Measurements from ENCODE around the gene NUDT14.

The NUDT14 gene

GRCh38 chr14:105158794-105159193 is 22.3 kb downstream of the NUDT14 start:
- no peak for DNase-seq (ENCODE audit: low read depth)

GRCh38 chr14:105157872-105158271 is 23.2 kb downstream of the NUDT14 start:
- no peak for DNase-seq (ENCODE audit: low read depth)

- no peak for DNase-seq (ENCODE audit: low read depth)
Observed at GRCh38 chr14:105156414-105157375, 24.4 kb downstream of the NUDT14 start.

- DNase-seq (ENCODE audit: low read depth), result no peak
Observed at GRCh38 chr14:105155681-105156413, 25.3 kb downstream of the NUDT14 start.

- DNase-seq (ENCODE audit: low read depth), result no peak
Observed at GRCh38 chr14:105155071-105155651, 26.0 kb downstream of the NUDT14 start.

DNA sequence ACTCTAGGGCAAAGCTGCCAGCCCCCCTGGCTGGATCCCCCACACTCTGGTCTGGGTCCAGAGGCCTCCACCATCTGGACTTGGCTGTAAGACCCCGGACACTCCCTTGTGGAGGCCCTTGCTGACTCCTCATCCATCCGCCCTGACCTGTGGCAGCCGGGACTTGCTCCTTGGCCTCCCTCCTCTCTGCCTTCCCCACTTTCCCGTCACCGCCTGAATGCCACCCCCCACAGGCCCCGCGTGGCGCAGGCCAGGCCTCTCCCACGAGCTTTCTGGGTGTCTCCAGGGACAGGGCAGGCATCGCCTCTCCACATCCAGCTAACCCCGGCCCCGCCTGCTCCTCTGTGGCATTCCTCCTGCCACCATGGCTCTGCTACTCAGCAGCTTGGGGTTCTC is 26.6 kb downstream of the NUDT14 start:
- no peak for DNase-seq (ENCODE audit: low read depth)

DNA sequence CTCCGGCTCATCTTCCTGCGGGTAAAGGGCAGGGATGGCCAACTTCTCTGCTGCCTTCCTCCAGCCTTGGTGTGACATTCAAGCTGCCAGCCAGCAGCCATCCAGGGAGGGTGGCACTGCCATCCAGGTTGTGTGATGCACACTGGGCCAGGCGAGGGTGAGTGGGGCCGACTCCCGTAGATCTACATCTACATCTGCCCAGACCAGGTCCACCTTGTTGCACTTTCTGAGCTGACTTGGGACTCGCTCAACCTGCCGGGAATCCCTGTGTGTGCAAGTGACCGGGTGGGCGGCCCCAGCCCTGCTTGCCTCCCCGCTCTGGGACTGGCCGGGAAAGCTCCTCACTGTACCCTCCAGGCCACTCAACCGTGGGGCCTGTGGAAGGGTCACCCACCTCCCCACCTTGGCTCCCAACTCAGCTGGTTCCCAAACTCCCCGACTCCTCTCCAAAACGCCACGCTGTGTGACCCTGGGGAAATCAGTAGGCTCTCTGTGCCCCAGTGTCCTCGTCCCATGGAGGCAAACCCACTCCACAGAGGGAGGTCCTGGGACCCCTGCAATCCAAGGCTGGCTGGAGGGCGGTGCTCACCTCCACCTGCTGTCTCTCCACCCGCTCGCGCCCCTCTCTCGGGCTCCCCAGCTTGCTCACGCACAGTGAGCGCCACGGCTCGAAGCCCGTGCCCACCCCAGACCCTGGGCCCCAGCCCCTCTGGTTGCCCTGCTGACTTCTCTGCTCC is 27.2 kb downstream of the NUDT14 start:
- no peak for DNase-seq (ENCODE audit: low read depth)

- no peak for DNase-seq (ENCODE audit: low read depth)
Observed at GRCh38 chr14:105153331-105153731, 27.8 kb downstream of the NUDT14 start.

- no peak for DNase-seq (ENCODE audit: low read depth)
Observed at GRCh38 chr14:105152794-105153241, 28.3 kb downstream of the NUDT14 start.

GRCh38 chr14:105151838-105152793 is 29.0 kb downstream of the NUDT14 start:
- DNase-seq (ENCODE audit: low read depth), result no peak

DNA sequence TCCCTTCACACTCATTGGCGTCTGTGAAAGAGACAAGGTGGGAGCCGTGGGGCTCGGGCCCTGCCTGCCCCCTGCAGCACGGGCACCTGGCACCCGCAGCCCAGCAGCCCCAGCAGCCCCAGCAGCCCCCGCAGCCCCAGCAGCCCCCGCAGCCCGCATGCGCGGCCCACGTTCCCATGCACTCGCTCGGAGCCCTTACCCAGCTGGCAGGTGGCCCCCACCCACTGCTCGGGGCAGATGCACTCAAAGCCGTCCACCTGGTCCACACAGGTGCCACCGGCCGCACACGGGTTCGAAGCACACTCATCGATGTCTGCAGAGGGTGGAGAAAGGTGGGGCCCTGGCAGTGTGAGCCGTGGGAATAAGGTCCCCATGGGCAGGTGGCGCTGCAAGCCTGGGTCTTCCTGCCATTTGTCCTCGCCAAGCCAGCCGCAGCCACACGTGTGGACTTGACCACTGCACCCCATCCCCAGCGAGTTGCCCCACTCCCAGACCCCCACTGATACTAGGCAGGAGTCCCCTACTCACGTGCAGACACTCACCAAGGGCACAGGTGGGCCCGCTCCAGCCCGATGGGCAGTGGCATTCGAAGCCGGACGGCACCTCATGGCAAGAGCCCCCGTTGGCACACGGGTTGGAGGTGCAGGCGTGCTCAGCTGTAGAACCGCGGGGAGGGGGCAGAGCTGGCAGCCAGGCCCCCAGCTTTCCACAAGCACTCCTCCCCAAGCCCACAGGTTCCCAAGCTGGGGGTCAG is 29.9 kb downstream of the NUDT14 start:
- no peak for DNase-seq (ENCODE audit: low read depth)

GRCh38 chr14:105150368-105151083 is 30.6 kb downstream of the NUDT14 start:
- no peak for DNase-seq (ENCODE audit: low read depth)

GRCh38 chr14:105150026-105150367 is 31.1 kb downstream of the NUDT14 start:
- no peak for DNase-seq (ENCODE audit: low read depth)

DNA sequence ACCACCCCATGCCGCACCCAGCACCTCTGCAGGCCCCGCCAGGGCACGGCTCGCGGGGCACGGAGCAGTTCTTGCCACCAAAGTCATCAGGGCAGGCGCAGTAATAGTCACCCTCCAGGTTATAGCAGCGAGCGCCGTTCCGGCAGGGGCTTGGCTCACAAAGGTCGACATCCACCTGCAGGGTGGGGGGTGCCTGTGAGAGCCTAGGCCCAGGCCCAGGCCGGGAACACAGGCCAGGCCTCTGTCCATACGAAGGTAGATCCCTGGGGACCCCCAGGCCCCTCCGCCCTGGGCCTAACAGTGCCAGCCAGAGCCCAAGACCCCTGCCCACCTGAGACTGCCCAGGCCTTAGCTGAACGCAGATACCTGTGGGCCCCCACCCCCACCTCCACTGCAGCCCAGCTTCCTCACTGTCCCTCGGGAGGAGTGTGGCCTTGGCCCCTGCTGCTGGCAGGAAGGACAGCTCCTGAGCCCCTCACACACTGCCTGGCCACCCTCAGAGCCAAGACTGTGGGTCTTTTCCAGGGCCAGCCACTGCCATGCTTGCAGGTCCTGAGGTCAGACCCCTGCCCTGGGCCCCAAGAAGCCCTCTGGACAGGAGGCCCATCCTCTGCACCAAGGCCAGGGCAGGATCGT is 31.8 kb downstream of the NUDT14 start:
- no peak for DNase-seq (ENCODE audit: low read depth)

GRCh38 chr14:105148604-105149145 is 32.4 kb downstream of the NUDT14 start:
- no peak for DNase-seq (ENCODE audit: low read depth)

DNA sequence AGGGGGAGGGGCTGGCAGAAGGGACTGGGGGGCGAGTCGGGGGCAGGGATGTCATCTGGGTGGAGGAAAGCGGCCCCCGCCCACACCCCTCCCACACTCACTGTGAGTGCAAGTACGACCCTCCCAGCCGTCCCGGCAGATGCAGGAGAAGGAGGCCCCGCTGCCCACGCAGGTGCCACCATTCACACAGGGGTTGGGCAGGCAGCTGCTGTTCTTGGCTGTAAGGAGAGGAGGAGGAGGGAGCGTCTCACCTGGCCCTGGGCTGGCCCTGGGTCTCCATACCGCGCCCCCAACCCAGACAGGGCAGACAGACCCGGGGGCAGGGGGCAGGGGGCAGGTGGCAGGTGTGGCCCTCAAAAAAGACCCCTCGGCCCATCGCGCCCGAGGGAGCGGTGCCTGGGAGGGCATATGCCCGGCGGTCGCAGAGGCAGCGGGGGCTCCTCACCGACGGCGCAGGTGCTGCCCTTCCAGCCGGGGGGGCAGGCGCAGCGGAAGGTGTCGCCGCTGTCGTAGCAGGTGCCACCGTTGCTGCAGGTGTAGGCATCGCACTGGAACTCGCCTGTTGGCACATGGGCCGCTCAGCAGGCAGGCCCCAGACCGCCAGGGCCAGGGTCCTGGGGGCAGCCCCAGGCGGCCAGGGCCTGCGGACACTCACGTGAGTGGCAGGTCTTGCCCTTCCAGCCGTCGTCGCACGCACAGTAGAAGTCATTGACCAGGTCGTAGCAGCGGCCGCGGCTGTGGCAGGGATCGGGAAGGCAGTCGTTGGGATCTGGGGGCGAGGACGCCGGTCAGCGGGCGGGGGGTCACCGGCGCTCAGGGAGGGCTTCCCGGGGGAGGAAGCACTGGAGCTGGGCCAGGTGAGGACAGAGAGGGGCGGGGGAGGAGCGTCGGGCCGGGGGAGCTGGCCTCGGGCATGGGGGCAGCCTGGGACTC is 33.2 kb downstream of the NUDT14 start:
- DNase-seq (ENCODE audit: low read depth), result no peak

DNA sequence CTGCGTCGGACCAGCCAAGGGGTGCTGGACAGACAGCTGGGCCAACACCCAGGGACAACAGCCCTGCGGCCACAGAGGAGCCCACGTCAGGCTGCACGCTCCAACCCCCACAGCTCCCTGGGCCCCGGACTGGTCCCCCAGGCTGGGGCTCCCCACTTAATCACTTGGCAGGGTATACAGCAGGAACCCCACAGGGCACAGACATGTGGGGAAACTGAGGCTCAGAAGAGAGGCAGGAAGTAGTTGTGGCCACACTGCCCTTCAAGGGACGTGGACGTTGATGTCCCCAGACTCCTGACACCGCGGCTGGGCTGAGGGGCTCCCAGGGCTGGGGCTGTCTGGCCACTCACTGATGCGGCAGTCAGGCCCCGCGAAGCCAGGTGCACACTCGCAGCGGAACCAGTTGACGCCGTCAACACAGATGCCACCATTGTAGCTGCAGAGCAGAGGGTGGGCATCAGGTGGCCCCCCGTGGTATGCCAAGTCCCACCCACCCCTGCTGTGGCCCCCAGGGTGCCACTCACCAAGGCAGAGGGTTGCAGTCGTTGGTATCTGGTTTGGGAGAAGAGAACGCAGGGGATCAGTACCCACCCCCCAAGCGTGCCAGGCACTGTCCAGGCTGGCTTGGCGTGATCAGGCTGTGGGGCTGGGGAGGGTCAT is 34.0 kb downstream of the NUDT14 start:
- DNase-seq (ENCODE audit: low read depth), result no peak

Measured in stimulated activated CD8-positive, alpha-beta memory T cell treated with anti-CD3 and anti-CD28 coated beads, Interleukin-4, amount 100 ng/mL, for 24 hours (primary cell).